HG03095 (cell line): ENCODE data around the gene RILPL2.
"Not testable (repeated sequence)": the region's sequence is repeated elsewhere in the genome, so short reads cannot be mapped to it uniquely, and the experiment has no call there.

Source experiments
- ATAC-seq: cut with Tn5 transposase; IDR thresholded peaks from one replicate; pipeline ENCODE4 v1.9.1; 2021; ENCODE audit warnings: moderate library complexity; ENCODE audit not compliant: unreplicated experiment

The RILPL2 gene

GRCh38 chr12:123384994-123385376 lies 51.5 kb downstream of the RILPL2 start:
- ATAC-seq, result no peak

GRCh38 chr12:123384318-123384993 lies 52.0 kb downstream of the RILPL2 start:
- no peak for ATAC-seq

- ATAC-seq, result no peak
Measured at GRCh38 chr12:123382684-123383083, 53.8 kb downstream of the RILPL2 start.

DNA sequence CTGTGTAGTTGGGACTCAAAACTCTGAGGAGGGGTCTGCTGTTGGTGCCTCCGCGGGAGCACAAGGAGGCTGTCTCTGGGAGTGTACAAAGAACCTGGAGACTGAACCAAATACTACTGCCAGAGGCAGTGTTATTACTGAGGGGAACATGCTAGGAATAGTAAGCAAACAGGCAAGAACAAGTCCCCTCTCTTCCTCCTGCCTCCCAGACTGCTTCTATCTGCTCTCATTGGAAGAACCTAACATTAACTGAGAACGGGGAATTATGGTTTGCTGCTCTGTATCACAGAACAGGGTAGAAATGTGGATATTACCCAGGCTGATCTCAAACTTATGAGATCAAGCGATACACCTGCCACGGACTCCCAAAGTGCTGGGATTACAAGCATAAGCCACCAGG lies 57.1 kb downstream of the RILPL2 start:
- no peak for ATAC-seq

DNA sequence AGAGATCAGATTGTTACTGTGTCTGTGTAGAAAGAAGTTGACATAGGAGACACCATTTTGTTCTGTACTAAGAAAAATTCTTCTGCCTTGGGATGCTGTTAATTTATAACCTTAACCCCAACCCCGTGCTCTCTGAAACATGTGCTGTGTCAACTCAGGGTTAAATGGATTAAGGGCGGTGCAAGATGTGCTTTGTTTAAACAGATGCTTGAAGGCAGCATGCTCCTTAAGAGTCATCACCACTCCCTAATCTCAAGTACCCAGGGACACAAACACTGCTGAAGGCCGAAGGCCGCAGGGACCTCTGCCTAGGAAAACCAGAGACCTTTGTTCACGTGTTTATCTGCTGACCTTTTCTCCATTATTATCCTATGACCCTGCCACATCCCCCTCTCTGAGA lies 64.1 kb downstream of the RILPL2 start:
- not testable (repeated sequence) for ATAC-seq

GRCh38 chr12:123371667-123372368 lies 64.7 kb downstream of the RILPL2 start:
- ATAC-seq, result not testable (repeated sequence)

GRCh38 chr12:123369229-123369628 lies 67.3 kb downstream of the RILPL2 start:
- ATAC-seq, result no peak

DNA sequence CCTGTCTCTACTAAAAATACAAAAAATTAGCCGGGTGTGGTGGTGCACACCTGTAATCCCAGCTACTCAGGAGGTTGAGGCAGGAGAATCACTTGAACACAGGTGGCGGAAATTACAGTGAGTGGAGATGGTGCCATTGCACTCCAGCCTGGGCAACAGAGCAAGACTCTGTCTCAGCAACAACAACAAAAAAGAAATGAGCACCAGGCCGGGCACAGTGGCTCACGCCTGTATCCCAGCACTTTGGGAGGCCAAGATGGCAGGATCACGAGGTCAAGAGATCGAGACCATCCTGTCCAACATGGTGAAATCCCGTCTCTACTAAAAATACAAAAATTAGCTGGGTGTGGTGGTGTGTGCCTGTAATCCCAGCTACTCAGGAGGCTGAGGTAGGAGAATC lies 68.1 kb downstream of the RILPL2 start:
- not testable (repeated sequence) for ATAC-seq

GRCh38 chr12:123367511-123367910 lies 69.0 kb downstream of the RILPL2 start:
- no peak for ATAC-seq
